ENCODE measurements around the gene RAB3C. TPM values are rescaled to one million over a fixed set of nuclear protein-coding genes. Genes with fewer than 3 reads are reported as not detected.

RAB3C gene
- total and polyA plus RNA-seq, 2 experiments from 2014 or later, result 15.0 to 30.6 TPM

DNA sequence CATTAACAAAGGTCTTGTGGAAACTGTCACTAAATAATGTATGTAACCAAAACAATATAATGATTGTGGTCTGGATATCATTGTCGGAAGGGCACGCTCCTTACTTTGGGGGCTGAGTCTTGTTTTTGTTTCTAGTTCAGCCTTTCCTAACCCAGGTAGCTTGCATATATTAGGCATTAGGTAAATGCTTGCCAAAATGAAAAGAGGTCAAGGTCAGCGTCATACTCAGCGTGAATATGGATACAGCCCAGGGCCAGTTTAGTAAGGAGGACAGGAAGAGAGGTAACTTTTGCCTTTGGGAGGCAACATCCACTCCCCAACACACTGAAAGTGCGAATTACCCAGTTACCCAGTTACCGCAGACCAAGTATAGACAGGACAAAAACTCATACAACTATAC, 171.4 kb downstream of the RAB3C start:
- Histone ChIP-seq H3K4me2 (no peak overlapping the region), H2AFZ (no peak overlapping the region), H3K79me2 (replicated peaks; ENCODE audit: insufficient read depth) (no peaks in the 10 kb centered on the region), H3K9me2 (ENCODE audit: insufficient read depth) (no peaks in the 10 kb centered on the region), H3K4me3 (no peak overlapping the region), H3K4me1 (ENCODE audit: insufficient read depth) (no peaks in the 10 kb centered on the region), H3K36me3 (ENCODE audit: insufficient read depth) (no peaks in the 10 kb centered on the region), H3K27ac (ENCODE audit: low read depth) (no peak overlapping the region), H3F3A (replicated peaks; ENCODE audit: low read depth) (no peaks in the 10 kb centered on the region), H3K27me3 (ENCODE audit: insufficient read depth) (no peaks in the 10 kb centered on the region), H4K20me1 (replicated peaks; ENCODE audit: insufficient read depth) (no peaks in the 10 kb centered on the region)
- no peak overlapping the region for H3K4me3 Mint-ChIP-seq
- H3K27me3 Mint-ChIP-seq (ENCODE audit: insufficient read depth, low read depth, poor library complexity), result no peaks in the 10 kb centered on the region
- no peaks in the 10 kb centered on the region for H3K9me3 Mint-ChIP-seq
- H3K36me3 Mint-ChIP-seq (ENCODE audit: low read depth), result no peaks in the 10 kb centered on the region
- TF ChIP-seq NANOG (IDR thresholded peaks at IDR 0.05; ENCODE audit: borderline replicate concordance) (no peak), EZH2 (IDR thresholded peaks at IDR 0.05; ENCODE audit: low read depth, unreplicated experiment) (no peak), CREB1 (CRISPR knock-in tag; IDR thresholded peaks at IDR 0.05; ENCODE audit: low read depth) (no peak), POLR2AphosphoS5 (IDR thresholded peaks at IDR 0.05; ENCODE audit: low read depth) (no peak), JUNB (IDR thresholded peaks at IDR 0.05; ENCODE audit: unreplicated experiment) (no peak), ZNF462 (CRISPR knock-in tag; IDR thresholded peaks at IDR 0.05) (no peak), ZNF331 (CRISPR knock-in tag; IDR thresholded peaks at IDR 0.05; ENCODE audit: low read depth) (no peak)
- TF ChIP-seq, protein P1, sequence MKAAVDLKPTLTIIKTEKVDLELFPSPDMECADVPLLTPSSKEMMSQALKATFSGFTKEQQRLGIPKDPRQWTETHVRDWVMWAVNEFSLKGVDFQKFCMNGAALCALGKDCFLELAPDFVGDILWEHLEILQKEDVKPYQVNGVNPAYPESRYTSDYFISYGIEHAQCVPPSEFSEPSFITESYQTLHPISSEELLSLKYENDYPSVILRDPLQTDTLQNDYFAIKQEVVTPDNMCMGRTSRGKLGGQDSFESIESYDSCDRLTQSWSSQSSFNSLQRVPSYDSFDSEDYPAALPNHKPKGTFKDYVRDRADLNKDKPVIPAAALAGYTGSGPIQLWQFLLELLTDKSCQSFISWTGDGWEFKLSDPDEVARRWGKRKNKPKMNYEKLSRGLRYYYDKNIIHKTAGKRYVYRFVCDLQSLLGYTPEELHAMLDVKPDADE (IDR thresholded peaks at IDR 0.05), result no peak
- TF ChIP-seq, protein P2, sequence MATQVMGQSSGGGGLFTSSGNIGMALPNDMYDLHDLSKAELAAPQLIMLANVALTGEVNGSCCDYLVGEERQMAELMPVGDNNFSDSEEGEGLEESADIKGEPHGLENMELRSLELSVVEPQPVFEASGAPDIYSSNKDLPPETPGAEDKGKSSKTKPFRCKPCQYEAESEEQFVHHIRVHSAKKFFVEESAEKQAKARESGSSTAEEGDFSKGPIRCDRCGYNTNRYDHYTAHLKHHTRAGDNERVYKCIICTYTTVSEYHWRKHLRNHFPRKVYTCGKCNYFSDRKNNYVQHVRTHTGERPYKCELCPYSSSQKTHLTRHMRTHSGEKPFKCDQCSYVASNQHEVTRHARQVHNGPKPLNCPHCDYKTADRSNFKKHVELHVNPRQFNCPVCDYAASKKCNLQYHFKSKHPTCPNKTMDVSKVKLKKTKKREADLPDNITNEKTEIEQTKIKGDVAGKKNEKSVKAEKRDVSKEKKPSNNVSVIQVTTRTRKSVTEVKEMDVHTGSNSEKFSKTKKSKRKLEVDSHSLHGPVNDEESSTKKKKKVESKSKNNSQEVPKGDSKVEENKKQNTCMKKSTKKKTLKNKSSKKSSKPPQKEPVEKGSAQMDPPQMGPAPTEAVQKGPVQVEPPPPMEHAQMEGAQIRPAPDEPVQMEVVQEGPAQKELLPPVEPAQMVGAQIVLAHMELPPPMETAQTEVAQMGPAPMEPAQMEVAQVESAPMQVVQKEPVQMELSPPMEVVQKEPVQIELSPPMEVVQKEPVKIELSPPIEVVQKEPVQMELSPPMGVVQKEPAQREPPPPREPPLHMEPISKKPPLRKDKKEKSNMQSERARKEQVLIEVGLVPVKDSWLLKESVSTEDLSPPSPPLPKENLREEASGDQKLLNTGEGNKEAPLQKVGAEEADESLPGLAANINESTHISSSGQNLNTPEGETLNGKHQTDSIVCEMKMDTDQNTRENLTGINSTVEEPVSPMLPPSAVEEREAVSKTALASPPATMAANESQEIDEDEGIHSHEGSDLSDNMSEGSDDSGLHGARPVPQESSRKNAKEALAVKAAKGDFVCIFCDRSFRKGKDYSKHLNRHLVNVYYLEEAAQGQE (IDR thresholded peaks at IDR 0.05; ENCODE audit: unreplicated experiment), result no peak
- TF ChIP-seq, protein P3, sequence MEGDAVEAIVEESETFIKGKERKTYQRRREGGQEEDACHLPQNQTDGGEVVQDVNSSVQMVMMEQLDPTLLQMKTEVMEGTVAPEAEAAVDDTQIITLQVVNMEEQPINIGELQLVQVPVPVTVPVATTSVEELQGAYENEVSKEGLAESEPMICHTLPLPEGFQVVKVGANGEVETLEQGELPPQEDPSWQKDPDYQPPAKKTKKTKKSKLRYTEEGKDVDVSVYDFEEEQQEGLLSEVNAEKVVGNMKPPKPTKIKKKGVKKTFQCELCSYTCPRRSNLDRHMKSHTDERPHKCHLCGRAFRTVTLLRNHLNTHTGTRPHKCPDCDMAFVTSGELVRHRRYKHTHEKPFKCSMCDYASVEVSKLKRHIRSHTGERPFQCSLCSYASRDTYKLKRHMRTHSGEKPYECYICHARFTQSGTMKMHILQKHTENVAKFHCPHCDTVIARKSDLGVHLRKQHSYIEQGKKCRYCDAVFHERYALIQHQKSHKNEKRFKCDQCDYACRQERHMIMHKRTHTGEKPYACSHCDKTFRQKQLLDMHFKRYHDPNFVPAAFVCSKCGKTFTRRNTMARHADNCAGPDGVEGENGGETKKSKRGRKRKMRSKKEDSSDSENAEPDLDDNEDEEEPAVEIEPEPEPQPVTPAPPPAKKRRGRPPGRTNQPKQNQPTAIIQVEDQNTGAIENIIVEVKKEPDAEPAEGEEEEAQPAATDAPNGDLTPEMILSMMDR (conservative IDR thresholded peaks at IDR 0.05; ENCODE audit: low read depth in 2 of 2), result no peak
- peaks cover 10% of the 10 kb centered on the region for H3K4me1 Mint-ChIP-seq
- ATAC-seq, result no peak
- no peak overlapping the region for H3K27ac Mint-ChIP-seq
- DNase-seq (ENCODE audit: low spot score), result no peak
